SK-N-SH (cell line): ENCODE data around the gene BCO2. TPM values are rescaled to one million over a fixed set of nuclear protein-coding genes. Genes with fewer than 3 reads are reported as not detected.

Experiments
- CTCF ChIA-PET: fragments of 300-600, 350-600 bp; formaldehyde crosslinking; extraction: SDS; loops from one replicate; lab custom pipeline; 2021; lab: Yijun Ruan, JAX
- POLR2A ChIA-PET: fragments of 350-600 bp; sonication (Branson Sonifier 250); formaldehyde crosslinking; extraction: SDS; loops from one replicate; lab custom pipeline; 2020; ENCODE audit warnings: antibody characterized with exemption, inconsistent platforms; lab: Yijun Ruan, JAX
- DNase-seq: peaks from one replicate; pipeline ENCODE4 v3.0.0; 2012
- H2AFZ ChIP-seq: fragments of 200-600 bp; sonication (generic); 2 replicates; pipeline ENCODE4 v1.8.1; 2016; ENCODE audit warnings: antibody characterized with exemption, mild to moderate bottlenecking, low read depth
- H3F3A ChIP-seq: fragments of 200-600 bp; sonication (generic); replicated peaks from 2 replicates; pipeline ENCODE3; 2016; ENCODE audit warnings: antibody characterized with exemption, mild to moderate bottlenecking; ENCODE audit not compliant: insufficient read depth
- H3K27ac ChIP-seq, 2 experiments: fragments of 200-500 bp in 1 of 2; fragments of 200-600 bp in 1 of 2; sonication (Bioruptor generic) in 1 of 2; sonication (generic), shearing (Covaris generic) in 1 of 2; 2 replicates each; pipeline versions ENCODE4 v1.5.1 to v1.6.1; 2014 to 2016; ENCODE audit warnings: low read depth in 2 of 2, inconsistent platforms in 1 of 2, low read length in 1 of 2, mild to moderate bottlenecking in 1 of 2, mixed read lengths in 1 of 2
- H3K27me3 ChIP-seq: fragments of 200-600 bp; sonication (generic), shearing (Covaris generic); 2 replicates; pipeline ENCODE4 v1.6.1; 2016; ENCODE audit warnings: mixed run types; ENCODE audit not compliant: insufficient read depth
- H3K36me3 ChIP-seq, 2 experiments: fragments of 200-500 bp in 1 of 2; fragments of 200-600 bp in 1 of 2; sonication (Bioruptor generic) in 1 of 2; sonication (generic) in 1 of 2; replicated peaks in 1 of 2; 2 replicates each; pipeline versions ENCODE3 to v1.5.1; 2014 to 2016; ENCODE audit warnings: low read length in 1 of 2, mild to moderate bottlenecking in 1 of 2; ENCODE audit not compliant: insufficient read depth in 2 of 2, control insufficient read depth in 1 of 2
- H3K4me1 ChIP-seq, 2 experiments: fragments of 200-500 bp in 1 of 2; fragments of 200-600 bp in 1 of 2; sonication (Bioruptor generic) in 1 of 2; sonication (generic), shearing (Covaris generic) in 1 of 2; 2 replicates each; pipeline versions ENCODE4 v1.5.1 to v1.6.1; 2014 to 2016; ENCODE audit warnings: low read depth in 1 of 2, low read length in 1 of 2, mixed run types in 1 of 2; ENCODE audit not compliant: insufficient read depth in 2 of 2, control insufficient read depth in 1 of 2
- H3K4me2 ChIP-seq: fragments of 200-600 bp; sonication (generic), shearing (Covaris generic); 2 replicates; pipeline ENCODE4 v1.6.1; 2017; ENCODE audit warnings: mixed run types
- H3K4me3 ChIP-seq, 2 experiments: fragments of 200-500 bp in 1 of 2; fragments of 200-600 bp in 1 of 2; sonication (Bioruptor generic) in 1 of 2; sonication (generic), shearing (Covaris generic) in 1 of 2; 2 replicates each; pipeline versions ENCODE4 v1.5.1 to v1.8.1; 2014 to 2016; ENCODE audit warnings: low read depth in 2 of 2, inconsistent platforms in 1 of 2, low read length in 1 of 2, mild to moderate bottlenecking in 1 of 2, mixed read lengths in 1 of 2, moderate library complexity in 1 of 2
- H3K79me2 ChIP-seq: fragments of 200-600 bp; sonication (generic); 2 replicates; pipeline ENCODE4 v1.8.1; 2017; ENCODE audit warnings: mild to moderate bottlenecking; ENCODE audit not compliant: insufficient read depth
- H3K9ac ChIP-seq: fragments of 200-600 bp; sonication (generic); 2 replicates; pipeline ENCODE4 v1.6.1; 2017; ENCODE audit warnings: mixed run types
- H3K9me2 ChIP-seq: fragments of 200-600 bp; sonication (generic); 2 replicates; pipeline ENCODE4 v1.6.1; 2017; ENCODE audit warnings: mixed run types
- H3K9me3 ChIP-seq: fragments of 200-600 bp; sonication (generic); 2 replicates; pipeline ENCODE4 v1.6.1; 2017; ENCODE audit warnings: mixed run types, mild to moderate bottlenecking, moderate library complexity
- H4K20me1 ChIP-seq: fragments of 200-600 bp; sonication (generic); 2 replicates; pipeline ENCODE4 v1.6.1; 2017; ENCODE audit warnings: mild to moderate bottlenecking, mixed run types; ENCODE audit not compliant: insufficient read depth
- CHD2 ChIP-seq: fragments of 150-350 bp; IDR thresholded peaks from 2 replicates; pipeline ENCODE4 v1.6.1; 2018; ENCODE audit warnings: low read length; ENCODE audit not compliant: partially characterized antibody
- CTCF ChIP-seq: fragments of 200-600 bp; sonication (generic); IDR thresholded peaks from 2 replicates; pipeline ENCODE4 v1.6.1; 2017; ENCODE audit warnings: antibody characterized with exemption, mild to moderate bottlenecking, moderate library complexity
- ELF1 ChIP-seq: IDR thresholded peaks from 2 replicates; pipeline ENCODE4 v1.4.0; 2012
- EZH2phosphoT487 ChIP-seq: fragments of 200-600 bp; sonication (generic); IDR thresholded peaks from 2 replicates; pipeline ENCODE4 v1.6.1; 2017; ENCODE audit warnings: low read depth, mixed run types, mild to moderate bottlenecking, antibody characterized with exemption, moderate library complexity, borderline replicate concordance
- FOSL2 ChIP-seq: IDR thresholded peaks from 2 replicates; pipeline ENCODE4 v1.4.0; 2012; ENCODE audit warnings: low read depth, mild to moderate bottlenecking, moderate library complexity, borderline replicate concordance
- FOXJ3 ChIP-seq: sonication (generic); formaldehyde crosslinking; IDR thresholded peaks from 2 replicates; pipeline ENCODE4 v1.5.1; 2020; ENCODE audit warnings: mild to moderate bottlenecking, missing genetic modification reagents
- FOXM1 ChIP-seq: IDR thresholded peaks from 2 replicates; pipeline ENCODE4 v1.4.0; 2012; ENCODE audit warnings: low read depth, mild to moderate bottlenecking
- GABPA ChIP-seq: IDR thresholded peaks from 2 replicates; pipeline ENCODE4 v1.4.0; 2012; ENCODE audit warnings: low read depth, mild to moderate bottlenecking
- JUND ChIP-seq: IDR thresholded peaks from 2 replicates; pipeline ENCODE4 v1.4.0; 2012
- MXI1 ChIP-seq: IDR thresholded peaks from 2 replicates; pipeline ENCODE4 v1.6.1; 2012; ENCODE audit warnings: mild to moderate bottlenecking, low read depth, low read length, improper control_type of control experiment
- NRF1 ChIP-seq: IDR thresholded peaks from 2 replicates; pipeline ENCODE4 v1.6.1; 2012; ENCODE audit warnings: low read depth, mild to moderate bottlenecking, low read length
- POLR2AphosphoS5 ChIP-seq: IDR thresholded peaks from 2 replicates; pipeline ENCODE4 v1.6.1; 2012; ENCODE audit warnings: low read depth, low read length
- RAD21 ChIP-seq: IDR thresholded peaks from 2 replicates; pipeline ENCODE4 v1.6.1; 2012; ENCODE audit warnings: mild to moderate bottlenecking, low read length
- RFX5 ChIP-seq: IDR thresholded peaks from 2 replicates; pipeline ENCODE4 v1.6.1; 2012; ENCODE audit warnings: mild to moderate bottlenecking, improper control_type of control experiment, low read length
- SMC3 ChIP-seq: IDR thresholded peaks from 2 replicates; pipeline ENCODE4 v1.6.1; 2012; ENCODE audit warnings: low read depth, low read length, improper control_type of control experiment
- TCF12 ChIP-seq: IDR thresholded peaks from 2 replicates; pipeline ENCODE4 v1.4.0; 2012
- TEAD4 ChIP-seq: IDR thresholded peaks from 2 replicates; pipeline ENCODE4 v1.4.0; 2012; ENCODE audit warnings: mild to moderate bottlenecking, borderline replicate concordance; ENCODE audit not compliant: insufficient read depth
- WGBS: methylation state at CpG from one replicate; pipeline ENCODE4 v1.1.6; 2017; ENCODE audit warnings: low lambda C conversion rate; 5-methylcytosine and 5-hydroxymethylcytosine counted together
- polyA plus RNA-seq, 3 experiments: library from polyadenylated mRNA; depleted of rRNA; stranded (reverse); fragments of >200 nt; gene quantifications; 2 replicates each; pipeline ENCODE4 v1.2.3, GENCODE V29; 2012
- TF ChIP-seq, protein P1 (sequence below): IDR thresholded peaks from 2 replicates; pipeline ENCODE4; 2012
- TF ChIP-seq, protein P2 (sequence below): fragments of 150-350 bp; IDR thresholded peaks from 2 replicates; pipeline ENCODE4 v1.6.1; 2017; ENCODE audit warnings: antibody characterized with exemption, low read length, low read depth, borderline replicate concordance
- TF ChIP-seq, protein P3 (sequence below): IDR thresholded peaks from 2 replicates; pipeline ENCODE4 v1.4.0; 2012; ENCODE audit warnings: low read depth, borderline replicate concordance
- TF ChIP-seq, protein P4 (sequence below): IDR thresholded peaks from 2 replicates; pipeline ENCODE4 v1.6.1; 2012; ENCODE audit warnings: mild to moderate bottlenecking, low read depth, low read length, moderate library complexity

The BCO2 gene
- polyA plus RNA-seq, 1 of the 3 experiments (the other 2 are of a cell fraction): 0.87 TPM

DNA sequence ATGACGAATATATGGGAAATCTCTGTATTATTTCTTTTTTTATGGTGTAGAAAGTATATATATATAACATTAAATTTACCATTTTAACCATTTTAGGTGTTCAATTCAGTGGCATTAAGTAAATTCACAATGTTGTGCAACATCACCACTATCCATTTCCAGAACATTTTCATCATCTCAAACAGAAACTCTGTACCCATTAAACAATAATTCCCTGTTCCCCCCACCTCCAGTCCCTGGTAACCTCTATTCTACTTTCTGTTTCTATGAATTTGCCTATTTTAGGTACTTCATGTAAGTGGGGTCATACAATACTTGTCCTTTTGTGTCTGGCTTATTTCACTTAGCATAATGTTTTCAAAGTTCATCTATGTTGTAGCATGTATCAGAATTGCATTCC, 35.6 kb downstream of the BCO2 start:
- Histone ChIP-seq H3K9ac (no peak overlapping the region), H3K4me3 (no peak overlapping the region), H2AFZ (no peak overlapping the region), H3K36me3 (no peaks in the 10 kb centered on the region), H4K20me1 (no peaks in the 10 kb centered on the region), H3K4me2 (no peak overlapping the region), H3K79me2 (no peaks in the 10 kb centered on the region), H3K27me3 (no peaks in the 10 kb centered on the region), H3K9me2 (no peaks in the 10 kb centered on the region), H3K9me3 (no peaks in the 10 kb centered on the region), H3F3A (no peaks in the 10 kb centered on the region), H3K27ac (no peak overlapping the region), H3K4me1 (no peaks in the 10 kb centered on the region)
- TF ChIP-seq CTCF (no peak), FOXJ3 (CRISPR knock-in tag) (no peak)
- ChIA-PET CTCF (interaction anchor here (4.2 kb wide), 1 partner anchor 8 kb away, joined by 11 read pairs; no protein-coding TSS in a partner anchor), POLR2A (no interaction called here)
- no peak for DNase-seq
- WGBS: 40% methylated on average over 1 of the region's 1 CpG

- Histone ChIP-seq H3K4me2 (no peak overlapping the region), H2AFZ (no peak overlapping the region), H3K27ac (no peak overlapping the region), H4K20me1 (no peaks in the 10 kb centered on the region), H3K9me2 (no peaks in the 10 kb centered on the region), H3F3A (no peaks in the 10 kb centered on the region), H3K9me3 (no peaks in the 10 kb centered on the region), H3K4me3 (no peak overlapping the region), H3K79me2 (no peaks in the 10 kb centered on the region)
- DNase-seq: no peak
- WGBS: 55% methylated on average over 2 of the region's 2 CpGs
- TF ChIP-seq FOXJ3 (CRISPR knock-in tag) (no peak), POLR2AphosphoS5 (no peak), NRF1 (no peak), JUND (no peak), EZH2phosphoT487 (no peak), RAD21 (no peak), TCF12 (no peak), ELF1 (no peak), FOSL2 (no peak), GABPA (no peak), CHD2 (no peak), FOXM1 (no peak), MXI1 (no peak), TEAD4 (no peak), RFX5 (no peak), SMC3 (no peak)
- TF ChIP-seq, protein P1, sequence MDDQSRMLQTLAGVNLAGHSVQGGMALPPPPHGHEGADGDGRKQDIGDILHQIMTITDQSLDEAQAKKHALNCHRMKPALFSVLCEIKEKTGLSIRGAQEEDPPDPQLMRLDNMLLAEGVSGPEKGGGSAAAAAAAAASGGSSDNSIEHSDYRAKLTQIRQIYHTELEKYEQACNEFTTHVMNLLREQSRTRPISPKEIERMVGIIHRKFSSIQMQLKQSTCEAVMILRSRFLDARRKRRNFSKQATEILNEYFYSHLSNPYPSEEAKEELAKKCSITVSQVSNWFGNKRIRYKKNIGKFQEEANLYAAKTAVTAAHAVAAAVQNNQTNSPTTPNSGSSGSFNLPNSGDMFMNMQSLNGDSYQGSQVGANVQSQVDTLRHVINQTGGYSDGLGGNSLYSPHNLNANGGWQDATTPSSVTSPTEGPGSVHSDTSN: no peak
- TF ChIP-seq, protein P2, sequence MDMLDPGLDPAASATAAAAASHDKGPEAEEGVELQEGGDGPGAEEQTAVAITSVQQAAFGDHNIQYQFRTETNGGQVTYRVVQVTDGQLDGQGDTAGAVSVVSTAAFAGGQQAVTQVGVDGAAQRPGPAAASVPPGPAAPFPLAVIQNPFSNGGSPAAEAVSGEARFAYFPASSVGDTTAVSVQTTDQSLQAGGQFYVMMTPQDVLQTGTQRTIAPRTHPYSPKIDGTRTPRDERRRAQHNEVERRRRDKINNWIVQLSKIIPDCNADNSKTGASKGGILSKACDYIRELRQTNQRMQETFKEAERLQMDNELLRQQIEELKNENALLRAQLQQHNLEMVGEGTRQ: no peak
- TF ChIP-seq, protein P3, sequence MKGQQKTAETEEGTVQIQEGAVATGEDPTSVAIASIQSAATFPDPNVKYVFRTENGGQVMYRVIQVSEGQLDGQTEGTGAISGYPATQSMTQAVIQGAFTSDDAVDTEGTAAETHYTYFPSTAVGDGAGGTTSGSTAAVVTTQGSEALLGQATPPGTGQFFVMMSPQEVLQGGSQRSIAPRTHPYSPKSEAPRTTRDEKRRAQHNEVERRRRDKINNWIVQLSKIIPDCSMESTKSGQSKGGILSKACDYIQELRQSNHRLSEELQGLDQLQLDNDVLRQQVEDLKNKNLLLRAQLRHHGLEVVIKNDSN: no peak
- TF ChIP-seq, protein P4, sequence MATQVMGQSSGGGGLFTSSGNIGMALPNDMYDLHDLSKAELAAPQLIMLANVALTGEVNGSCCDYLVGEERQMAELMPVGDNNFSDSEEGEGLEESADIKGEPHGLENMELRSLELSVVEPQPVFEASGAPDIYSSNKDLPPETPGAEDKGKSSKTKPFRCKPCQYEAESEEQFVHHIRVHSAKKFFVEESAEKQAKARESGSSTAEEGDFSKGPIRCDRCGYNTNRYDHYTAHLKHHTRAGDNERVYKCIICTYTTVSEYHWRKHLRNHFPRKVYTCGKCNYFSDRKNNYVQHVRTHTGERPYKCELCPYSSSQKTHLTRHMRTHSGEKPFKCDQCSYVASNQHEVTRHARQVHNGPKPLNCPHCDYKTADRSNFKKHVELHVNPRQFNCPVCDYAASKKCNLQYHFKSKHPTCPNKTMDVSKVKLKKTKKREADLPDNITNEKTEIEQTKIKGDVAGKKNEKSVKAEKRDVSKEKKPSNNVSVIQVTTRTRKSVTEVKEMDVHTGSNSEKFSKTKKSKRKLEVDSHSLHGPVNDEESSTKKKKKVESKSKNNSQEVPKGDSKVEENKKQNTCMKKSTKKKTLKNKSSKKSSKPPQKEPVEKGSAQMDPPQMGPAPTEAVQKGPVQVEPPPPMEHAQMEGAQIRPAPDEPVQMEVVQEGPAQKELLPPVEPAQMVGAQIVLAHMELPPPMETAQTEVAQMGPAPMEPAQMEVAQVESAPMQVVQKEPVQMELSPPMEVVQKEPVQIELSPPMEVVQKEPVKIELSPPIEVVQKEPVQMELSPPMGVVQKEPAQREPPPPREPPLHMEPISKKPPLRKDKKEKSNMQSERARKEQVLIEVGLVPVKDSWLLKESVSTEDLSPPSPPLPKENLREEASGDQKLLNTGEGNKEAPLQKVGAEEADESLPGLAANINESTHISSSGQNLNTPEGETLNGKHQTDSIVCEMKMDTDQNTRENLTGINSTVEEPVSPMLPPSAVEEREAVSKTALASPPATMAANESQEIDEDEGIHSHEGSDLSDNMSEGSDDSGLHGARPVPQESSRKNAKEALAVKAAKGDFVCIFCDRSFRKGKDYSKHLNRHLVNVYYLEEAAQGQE: no peak
- TF ChIP-seq, all 33 proteins: peak for 0
- H3K27me3 ChIP-seq: no peaks in the 10 kb centered on the region
- H3K36me3 ChIP-seq: no peaks in the 10 kb centered on the region
- ChIA-PET CTCF (interaction anchor here (0.8 to 2.1 kb wide), 2 partner anchors 36 to 68 kb away, joined by 4 to 10 read pairs; partner anchors contain the start of gene BCO2), POLR2A (no interaction called here)
- no peaks in the 10 kb centered on the region; a peak in 1 of 4 replicates for H3K4me1 ChIP-seq
- H3K9ac ChIP-seq: no peak overlapping the region
These were observed 36.2 kb downstream of the BCO2 start for GRCh38 chr11:112211536-112211935.
